Measurements from ENCODE around the gene CHSY1. TPM values are rescaled to one million over a fixed set of nuclear protein-coding genes. Genes with fewer than 3 reads are reported as not detected.

CHSY1 gene
- total and polyA plus RNA-seq, 8 donors = 4.7 to 57.1 (median 22.1) TPM

- TF ChIP-seq POLR2A (IDR thresholded peaks at IDR 0.05) = no peak
- TF ChIP-seq EP300 (IDR thresholded peaks at IDR 0.05) = no peak
- TF ChIP-seq CTCF (IDR thresholded peaks at IDR 0.05) = no peak
- TF ChIP-seq POLR2AphosphoS5 (IDR thresholded peaks at IDR 0.05) = no peak
- Histone ChIP-seq H3K4me1 (peaks cover 27 to 78% (median 55%) of the 10 kb centered on the region in 4 donors), H3K4me3 (peak overlapping the region in 1 of 4 donors; percentile 4), H3K27me3 (no peaks in the 10 kb centered on the region), H3K27ac (peak overlapping the region; percentile 41 to 89 (median 70)), H3K36me3 (no peaks in the 10 kb centered on the region), H3K9me3 (no peaks in the 10 kb centered on the region)
- no peak for DNase-seq
- WGBS, 5 donors = 69 to 74% (median 70%) methylated on average over 16 to 17 of the region's 17 CpGs
- intact Hi-C loops (cut with DNase I; ENCODE audit: low total_unique reads) = no loop called here
Observed at GRCh38 chr15:101193120-101193644, 58.7 kb downstream of the CHSY1 start.

- peaks cover 36 to 80% (median 58%) of the 10 kb centered on the region in 4 donors for H3K4me1 ChIP-seq
- 35 to 56% (median 49%) methylated on average over 3 of the region's 3 CpGs for WGBS, 5 donors
Observed at GRCh38 chr15:101192081-101192480, 59.8 kb downstream of the CHSY1 start.

GRCh38 chr15:101191242-101191641 lies 60.6 kb downstream of the CHSY1 start:
- Histone ChIP-seq H3K4me1 (peaks cover 39 to 88% (median 64%) of the 10 kb centered on the region in 4 donors), H3K36me3 (no peaks in the 10 kb centered on the region), H3K9me3 (no peaks in the 10 kb centered on the region), H3K4me3 (no peak overlapping the region), H3K27me3 (no peaks in the 10 kb centered on the region), H3K27ac (peak overlapping the region in 3 of 5 donors; percentile 70 to 89 (median 77))
- no peak for DNase-seq
- intact Hi-C loops (cut with DNase I; ENCODE audit: low total_unique reads) = no loop called here
- TF ChIP-seq EP300 (IDR thresholded peaks at IDR 0.05) = no peak
- TF ChIP-seq POLR2A (IDR thresholded peaks at IDR 0.05) = no peak
- no peak for TF ChIP-seq CTCF (IDR thresholded peaks at IDR 0.05)
- TF ChIP-seq POLR2AphosphoS5 (IDR thresholded peaks at IDR 0.05) = no peak
- 67 to 76% (median 73%) methylated on average over 3 of the region's 3 CpGs for WGBS, 5 donors

More at GRCh38 chr15:101192081-101192480, 59.8 kb downstream of the CHSY1 start:
- intact Hi-C loops (cut with DNase I; ENCODE audit: low total_unique reads) = no loop called here
- H3K9me3 ChIP-seq = no peaks in the 10 kb centered on the region
- H3K4me3 ChIP-seq = no peak overlapping the region
- DNase-seq = no peak
- H3K27me3 ChIP-seq = no peaks in the 10 kb centered on the region
- TF ChIP-seq POLR2A (IDR thresholded peaks at IDR 0.05) (no peak), POLR2AphosphoS5 (IDR thresholded peaks at IDR 0.05) (no peak), CTCF (IDR thresholded peaks at IDR 0.05) (no peak)
- H3K36me3 ChIP-seq = no peaks in the 10 kb centered on the region
- H3K27ac ChIP-seq = peak overlapping the region in 4 of 5 donors; percentile 41 to 89 (median 74)

GRCh38 chr15:101190092-101190595 lies 61.7 kb downstream of the CHSY1 start:
- no peak for DNase-seq
- H3K36me3 ChIP-seq = no peaks in the 10 kb centered on the region
- no peaks in the 10 kb centered on the region for H3K9me3 ChIP-seq
- peak overlapping the region; percentile 56 to 89 (median 86) for H3K27ac ChIP-seq
- peaks cover 39 to 97% (median 70%) of the 10 kb centered on the region in 4 donors for H3K4me1 ChIP-seq
- TF ChIP-seq CTCF (IDR thresholded peaks at IDR 0.05) (no peak), POLR2AphosphoS5 (IDR thresholded peaks at IDR 0.05) (no peak), EP300 (IDR thresholded peaks at IDR 0.05) (no peak), POLR2A (IDR thresholded peaks at IDR 0.05) (no peak)
- 59 to 76% (median 72%) methylated on average over 3 of the region's 3 CpGs for WGBS, 5 donors
- intact Hi-C loops (cut with DNase I; ENCODE audit: low total_unique reads) = no loop called here
- no peaks in the 10 kb centered on the region for H3K27me3 ChIP-seq
- no peak overlapping the region for H3K4me3 ChIP-seq

Data from stomach (tissue), 9 donors.